Smooth muscle cell of the brain vasculature (primary cell): Measurements from ENCODE around the gene ASB8.

Experiments
- DNase-seq: peaks from one replicate; pipeline ENCODE4 v3.0.0-alpha.2; 2012; ENCODE audit warnings: low read depth, low spot score

Gene ASB8

DNA sequence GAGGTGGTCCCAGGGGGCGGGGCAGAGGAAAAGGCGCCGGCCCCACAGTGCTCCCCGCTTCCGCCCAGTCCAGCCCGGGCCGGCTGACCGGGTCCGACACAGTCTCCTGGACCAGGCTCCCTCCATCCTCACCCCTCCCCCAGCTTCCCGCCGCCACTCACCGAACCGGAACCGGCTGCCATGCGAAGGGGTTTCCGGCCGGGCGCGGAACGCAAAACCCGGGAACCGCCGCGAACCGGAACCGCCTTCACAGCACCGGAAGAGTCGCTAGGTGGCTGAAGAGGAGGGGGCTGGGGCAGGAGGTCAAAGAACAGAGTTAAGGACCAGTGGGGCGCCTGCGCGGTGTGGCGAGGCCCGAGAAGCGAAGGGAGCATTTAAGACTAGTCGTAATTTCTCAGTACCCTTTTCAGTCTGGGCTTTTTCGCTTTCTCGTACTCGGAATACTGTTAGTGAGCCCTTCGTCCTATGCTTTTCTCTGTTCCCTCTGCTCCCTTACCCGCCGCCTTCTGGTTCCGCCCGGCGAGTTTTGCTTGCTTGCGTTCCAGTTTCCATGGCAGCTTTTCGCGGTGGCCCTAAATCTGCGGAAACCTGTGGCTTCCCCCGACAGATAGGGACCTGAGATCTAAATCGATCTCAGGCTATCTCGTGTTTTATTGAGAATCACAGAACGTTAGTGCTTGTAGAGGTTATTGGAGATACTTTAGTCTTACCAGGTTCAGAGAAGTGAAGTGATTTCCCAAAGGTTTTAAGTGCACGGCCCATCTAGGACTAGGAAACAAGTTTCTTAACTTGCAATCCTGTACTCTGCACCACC lies 51.2 kb downstream of the ASB8 start, which contains the start of gene SENP1:
SENP1 (minus strand) TSS at position 213 of the 814 bp plus-strand sequence. CDS start 4,607 bp downstream, outside the sequence.
- DNase-seq, result peak; percentile 69

DNA sequence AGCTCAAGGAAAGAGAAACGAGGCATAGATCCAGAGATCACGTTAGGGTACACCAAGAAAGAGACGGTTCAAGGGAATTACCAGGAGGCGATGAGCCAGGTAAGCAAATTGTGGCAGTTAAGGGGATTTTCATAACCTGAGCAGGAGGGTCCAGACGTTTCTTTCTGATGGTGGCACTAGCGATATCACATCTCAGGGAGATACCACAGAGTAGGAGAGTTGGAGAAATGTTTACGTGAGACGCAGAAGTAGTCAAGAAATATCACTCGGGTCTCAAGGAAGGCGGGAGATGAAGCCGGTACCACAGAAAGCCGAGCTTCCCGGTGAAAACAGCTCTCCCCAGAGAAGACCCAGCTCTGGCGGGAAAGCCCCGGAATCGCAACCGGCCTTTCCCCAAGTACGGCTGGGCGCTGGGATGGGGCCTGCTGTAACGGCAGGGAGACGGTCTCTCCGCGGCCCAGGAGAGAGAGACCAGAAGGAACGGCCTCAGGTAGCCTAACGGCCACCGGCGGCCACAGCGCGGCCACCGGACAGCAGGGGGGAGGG lies 51.9 kb downstream of the ASB8 start:
- no peak for DNase-seq

DNA sequence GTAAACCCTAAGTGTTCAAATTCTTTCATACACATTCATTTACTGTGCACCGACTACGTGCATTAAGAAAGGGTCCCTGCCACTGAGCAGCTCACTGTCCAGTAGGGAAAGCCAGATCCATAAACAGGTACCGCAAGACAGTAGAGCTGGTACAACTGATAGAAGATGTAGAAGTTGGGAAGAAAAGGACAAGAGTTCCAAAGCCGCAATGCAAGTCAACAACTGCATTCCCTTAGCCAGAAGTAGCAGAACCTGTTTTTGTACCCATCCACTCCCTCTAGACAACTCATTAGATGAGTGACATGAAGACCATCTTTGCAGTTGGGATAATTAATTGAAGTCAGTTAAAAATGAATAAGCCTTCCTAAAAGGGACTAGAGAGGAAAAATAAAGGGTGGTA lies 52.8 kb downstream of the ASB8 start:
- no peak for DNase-seq
